Measurements from ENCODE around the gene TMEM94.
A peak's percentile ranks its signal among the peaks of the same experiment; 100 is the strongest.

TMEM94 gene

DNA sequence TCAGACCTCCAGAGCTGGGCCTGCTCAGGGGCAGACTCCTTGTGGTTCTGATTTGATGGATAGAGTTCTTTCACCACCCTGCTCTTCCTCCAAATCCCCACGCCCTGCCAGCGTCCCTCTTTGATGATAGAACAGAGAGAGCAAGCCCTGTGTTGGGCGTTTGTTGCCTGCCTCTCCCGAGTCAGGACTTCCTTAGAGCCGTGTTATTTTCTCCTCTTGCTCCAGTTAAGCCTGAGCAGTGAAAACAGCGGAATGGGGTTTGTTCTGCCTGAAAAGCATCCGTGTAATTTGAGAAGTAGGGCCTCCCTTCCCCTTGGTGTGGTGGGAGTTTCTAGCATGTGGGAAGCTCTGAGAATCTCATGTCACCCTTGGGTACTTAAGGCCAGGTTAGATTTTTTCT lies 22.1 kb downstream of the TMEM94 start:
- DNase-seq, result no peak

DNA sequence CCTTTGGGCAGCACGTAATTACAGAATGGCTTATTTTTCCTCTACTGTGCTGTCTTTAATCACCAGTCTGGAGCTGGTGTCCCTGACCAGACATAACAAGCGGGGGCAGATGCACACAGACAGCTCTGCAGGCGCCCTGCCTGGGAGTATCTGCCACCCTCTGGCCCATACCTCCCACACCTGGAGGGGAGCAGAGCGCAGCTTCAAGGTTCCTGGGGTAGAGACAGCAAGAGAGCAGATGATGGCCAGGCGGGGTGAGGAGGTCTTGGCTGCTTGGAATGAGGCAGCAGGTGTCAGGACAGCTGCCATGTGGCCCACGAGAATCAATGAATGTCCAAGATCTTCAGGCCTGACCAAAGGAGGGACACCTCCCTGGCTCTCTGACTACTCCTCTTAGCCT lies 23.8 kb downstream of the TMEM94 start:
- no peak for DNase-seq

DNA sequence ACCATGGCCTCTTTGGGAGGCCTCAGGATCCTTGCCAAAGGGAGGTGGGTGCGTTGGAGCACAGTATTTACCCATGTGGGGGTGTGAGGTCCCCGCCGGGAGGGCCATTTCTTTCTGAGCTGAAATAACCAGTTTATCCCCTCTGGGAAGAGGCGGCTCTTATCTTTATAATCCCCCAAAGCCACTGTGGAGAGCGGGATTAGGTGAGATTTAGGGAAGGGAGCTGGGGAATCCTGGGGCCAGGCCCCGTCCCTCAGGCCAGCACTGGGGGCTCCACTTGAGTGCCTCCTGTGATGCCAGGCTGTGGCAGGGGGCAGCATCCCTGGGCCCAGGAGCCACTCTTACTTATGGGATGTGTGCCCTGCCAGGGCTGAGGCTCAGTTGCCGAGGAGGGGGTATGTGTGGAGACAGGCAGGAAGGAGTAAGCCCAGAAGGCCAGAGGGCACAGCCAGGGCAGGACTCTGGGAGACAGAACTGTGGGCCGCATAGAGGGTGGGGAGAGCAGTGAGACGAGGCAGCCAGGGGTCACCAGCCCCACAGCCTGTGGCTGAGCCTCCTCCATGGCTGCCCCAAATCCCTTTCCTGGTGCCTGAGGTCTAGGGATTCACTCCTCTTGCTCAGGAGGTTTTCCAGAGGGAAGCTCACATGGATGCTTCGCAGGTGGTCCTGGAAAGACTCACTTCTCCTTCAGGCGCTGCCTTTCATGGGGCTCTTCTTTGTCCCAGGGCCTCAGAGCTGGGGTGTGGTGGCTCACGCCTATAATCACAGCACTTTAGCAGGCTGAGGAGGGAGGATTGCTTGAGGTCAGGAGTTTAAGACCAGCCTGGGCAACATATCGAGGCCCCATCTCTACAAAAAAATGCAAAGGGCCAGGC lies 25.0 kb downstream of the TMEM94 start:
- DNase-seq, result no peak

DNA sequence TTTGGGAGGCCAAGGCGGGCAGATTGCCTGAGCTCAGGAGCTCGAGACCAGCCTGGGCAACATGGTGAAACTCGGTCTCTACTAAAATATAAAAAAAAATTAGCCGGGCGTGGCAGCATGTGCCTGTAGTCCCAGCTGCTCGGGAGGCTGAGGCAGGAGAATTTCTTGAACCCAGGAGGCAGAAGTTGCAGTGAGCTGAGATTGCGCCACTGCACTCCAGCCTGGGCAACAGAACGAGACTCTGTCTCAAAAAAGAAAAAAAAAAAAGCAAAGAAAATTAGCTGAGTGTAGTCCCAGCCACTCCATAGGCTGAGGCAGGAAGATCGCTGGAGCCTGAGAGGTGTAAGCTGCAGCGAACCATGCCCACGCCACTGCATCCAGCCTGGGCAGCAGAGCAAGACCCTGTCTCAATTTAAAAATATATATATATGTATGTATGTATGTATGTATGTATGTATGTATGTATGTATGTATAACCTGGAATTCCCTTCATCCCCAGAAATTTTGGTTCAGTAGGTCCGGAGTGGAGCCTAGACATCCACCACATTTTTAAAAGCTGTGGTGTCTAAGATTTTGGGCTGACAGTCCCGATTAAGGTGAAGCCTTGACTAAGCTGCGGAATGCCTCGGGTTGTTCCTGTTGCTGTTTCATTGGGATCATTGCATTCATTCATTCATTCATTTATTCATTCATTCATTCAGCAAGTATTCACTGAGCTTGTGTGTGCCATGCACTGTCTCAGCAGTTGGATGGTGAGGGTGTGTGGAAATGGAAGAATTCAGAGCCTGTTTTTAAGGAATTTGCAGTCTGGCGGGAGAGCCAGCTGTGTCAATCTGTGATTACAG lies 25.9 kb downstream of the TMEM94 start:
- DNase-seq, result no peak

DNA sequence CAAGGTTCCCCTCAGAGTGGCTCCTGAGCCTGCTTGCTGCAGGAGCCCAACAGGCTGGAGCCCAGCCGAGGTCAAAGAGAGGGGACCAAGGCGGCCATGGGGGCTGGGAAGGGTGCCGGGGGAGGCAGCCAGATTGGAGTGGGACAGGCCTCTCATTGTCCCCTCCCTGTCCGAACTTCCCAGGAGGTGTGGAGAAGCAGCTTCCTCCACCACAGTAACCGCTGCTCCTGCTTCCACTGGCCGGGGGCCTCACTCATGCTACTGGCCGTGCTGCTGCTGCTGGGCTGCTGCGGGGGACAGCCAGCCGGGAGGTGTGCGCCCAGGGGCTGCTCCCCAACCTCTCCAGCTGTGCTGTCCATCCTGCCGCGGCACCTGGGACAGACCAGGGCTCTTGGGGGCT lies 29.3 kb downstream of the TMEM94 start:
- DNase-seq, result no peak

DNA sequence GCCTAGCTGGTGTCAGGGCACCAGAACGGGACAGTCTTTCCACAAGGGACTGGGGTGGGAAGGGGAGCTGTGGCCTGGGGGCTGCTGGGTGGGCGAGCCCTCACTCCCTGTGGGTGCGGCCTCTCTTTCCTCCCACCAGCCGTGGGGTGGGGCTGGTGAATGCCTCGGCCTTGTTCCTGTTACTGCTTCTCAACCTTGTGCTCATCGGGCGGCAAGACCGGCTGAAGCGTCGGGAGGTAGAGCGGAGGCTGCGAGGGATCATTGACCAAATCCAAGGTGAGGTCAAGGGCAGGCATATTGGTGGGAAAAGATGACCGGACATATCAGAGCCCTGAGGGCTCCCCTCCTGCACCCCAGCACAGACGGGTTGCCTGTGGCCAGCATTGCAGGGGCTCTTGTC lies 29.7 kb downstream of the TMEM94 start:
- no peak for DNase-seq

DNA sequence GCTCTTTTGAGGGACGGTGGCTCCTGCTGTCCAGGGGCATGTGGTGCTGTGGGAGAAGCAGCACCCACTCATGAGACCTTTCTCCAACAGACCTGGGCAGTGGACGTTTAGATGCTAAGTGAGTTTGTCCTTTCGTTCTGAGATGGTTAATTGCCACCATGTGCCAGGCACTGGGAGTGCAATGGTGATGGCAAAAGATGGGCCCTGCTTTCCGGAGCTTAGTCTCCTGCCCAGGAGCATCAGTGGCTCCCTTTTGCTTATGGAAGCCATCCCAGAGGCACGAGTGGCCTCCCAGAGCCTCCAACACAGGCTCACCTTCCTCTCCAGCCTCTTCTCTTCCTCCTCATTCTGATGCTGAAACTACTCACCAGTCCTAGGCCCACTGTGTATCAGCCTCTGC lies 30.5 kb downstream of the TMEM94 start:
- DNase-seq, result no peak

DNA sequence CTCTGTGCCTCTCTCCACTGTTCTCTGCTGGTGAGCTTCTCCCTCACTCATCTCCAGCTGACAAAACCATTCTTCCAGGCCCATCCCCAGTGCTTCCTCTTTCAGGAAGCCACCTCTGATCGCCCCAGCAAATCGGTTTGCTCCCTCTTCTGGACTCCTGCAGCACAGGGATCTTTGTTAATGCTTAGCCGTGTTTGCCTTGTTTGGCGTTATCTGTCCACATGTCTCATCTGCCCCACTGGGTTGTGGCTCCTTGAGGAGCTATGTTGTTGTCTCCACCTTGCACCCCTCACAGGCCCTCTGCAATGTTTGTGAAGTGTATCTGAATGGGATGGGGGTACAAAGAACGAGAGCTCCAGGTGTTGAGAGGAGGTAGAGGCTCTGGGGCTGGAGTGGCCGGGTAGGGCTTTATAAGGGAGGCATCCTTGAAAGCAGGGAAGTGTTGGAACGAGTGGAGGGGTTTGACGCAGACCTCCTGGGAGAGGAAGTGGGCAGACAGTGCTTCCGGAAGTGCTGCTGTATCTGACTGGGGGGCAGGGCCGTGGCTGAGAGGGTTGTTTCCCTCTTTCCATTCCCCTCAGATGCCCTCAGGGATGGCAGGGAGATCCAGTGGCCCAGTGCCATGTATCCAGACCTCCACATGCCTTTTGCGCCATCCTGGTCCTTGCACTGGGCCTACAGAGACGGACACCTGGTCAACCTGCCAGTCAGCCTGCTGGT lies 31.1 kb downstream of the TMEM94 start:
- DNase-seq, result peak; percentile 49 to 53

DNA sequence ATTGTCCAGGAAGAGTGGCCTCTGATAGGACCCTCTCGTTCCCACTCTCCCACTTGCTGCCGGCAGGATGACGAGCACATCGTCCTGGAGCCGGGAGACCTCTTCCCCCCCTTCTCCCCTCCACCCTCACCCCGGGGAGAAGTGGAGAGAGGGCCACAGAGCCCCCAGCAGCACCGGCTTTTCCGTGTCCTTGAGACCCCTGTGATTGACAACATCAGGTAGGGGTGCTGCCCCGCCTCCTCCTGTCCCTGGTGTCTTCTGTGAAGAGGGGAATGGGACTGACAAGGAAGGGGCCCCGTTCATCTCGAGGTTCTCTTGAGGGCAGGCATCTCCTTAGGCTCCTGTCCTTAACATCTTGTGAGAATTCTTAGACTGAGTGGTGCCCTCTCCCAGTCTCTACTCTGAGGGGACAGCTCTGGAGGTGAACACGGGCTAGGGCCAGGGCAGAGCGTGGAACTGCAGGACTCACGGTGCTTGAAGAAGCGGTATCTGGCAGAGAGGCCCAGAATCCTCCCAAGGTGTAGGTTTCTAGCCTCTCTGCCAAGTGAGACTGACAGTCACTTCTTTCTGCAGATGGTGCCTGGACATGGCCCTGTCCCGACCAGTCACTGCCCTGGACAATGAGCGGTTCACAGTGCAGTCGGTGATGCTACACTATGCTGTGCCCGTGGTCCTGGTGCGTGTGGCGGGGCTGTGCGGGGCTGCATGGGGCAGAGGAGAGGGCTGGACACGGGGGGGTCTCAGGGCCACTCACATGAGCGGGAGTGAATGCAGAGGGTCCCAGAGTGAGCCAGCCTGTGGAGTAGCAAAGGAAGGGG lies 32.5 kb downstream of the TMEM94 start:
- DNase-seq, result no peak

DNA sequence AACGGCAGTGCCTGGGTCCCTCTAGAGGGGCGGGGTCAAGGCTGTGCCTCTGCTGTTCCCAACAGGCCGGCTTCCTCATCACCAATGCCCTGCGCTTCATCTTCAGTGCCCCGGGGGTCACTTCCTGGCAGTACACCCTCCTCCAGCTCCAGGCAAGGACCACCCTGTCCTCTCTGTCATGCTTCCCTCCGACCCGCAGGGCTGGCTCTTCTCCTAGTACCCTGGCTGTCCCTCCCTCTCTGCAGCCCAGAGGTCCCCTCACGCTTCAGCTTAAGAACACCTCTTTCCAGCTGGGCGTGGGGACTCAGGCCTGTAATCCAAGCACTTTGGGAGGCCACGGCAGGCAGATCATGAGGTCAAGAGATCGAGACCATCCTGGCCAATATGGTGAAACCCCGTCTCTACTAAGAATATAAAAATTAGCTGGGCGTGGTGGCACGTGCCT lies 33.1 kb downstream of the TMEM94 start:
- DNase-seq, result no peak

DNA sequence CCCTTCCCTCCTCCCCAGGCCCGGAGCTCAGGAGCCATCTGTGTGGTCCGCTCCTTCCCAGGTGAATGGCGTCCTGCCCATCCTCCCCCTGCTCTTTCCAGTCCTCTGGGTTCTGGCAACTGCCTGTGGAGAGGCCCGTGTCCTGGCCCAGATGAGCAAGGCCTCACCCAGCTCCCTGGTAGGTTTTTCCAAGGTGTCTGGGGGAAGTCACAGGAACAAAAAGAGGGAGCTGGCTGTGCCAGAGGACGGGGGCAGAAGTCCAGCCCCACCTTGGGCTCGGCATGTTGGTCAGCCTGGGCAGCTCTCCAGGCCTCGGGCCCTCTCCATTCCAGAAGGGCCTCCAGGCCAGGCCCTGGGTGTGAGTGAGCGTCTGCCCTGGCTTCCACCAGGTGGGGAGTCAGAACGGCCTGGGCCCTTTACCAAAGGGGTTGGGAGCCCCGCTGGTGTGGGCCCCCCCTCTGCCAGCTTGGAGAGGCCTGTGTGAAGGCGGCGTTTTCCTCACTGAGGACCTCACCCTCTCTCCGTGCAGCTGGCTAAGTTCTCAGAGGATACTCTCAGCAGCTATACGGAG lies 33.8 kb downstream of the TMEM94 start:
- no peak for DNase-seq

DNA sequence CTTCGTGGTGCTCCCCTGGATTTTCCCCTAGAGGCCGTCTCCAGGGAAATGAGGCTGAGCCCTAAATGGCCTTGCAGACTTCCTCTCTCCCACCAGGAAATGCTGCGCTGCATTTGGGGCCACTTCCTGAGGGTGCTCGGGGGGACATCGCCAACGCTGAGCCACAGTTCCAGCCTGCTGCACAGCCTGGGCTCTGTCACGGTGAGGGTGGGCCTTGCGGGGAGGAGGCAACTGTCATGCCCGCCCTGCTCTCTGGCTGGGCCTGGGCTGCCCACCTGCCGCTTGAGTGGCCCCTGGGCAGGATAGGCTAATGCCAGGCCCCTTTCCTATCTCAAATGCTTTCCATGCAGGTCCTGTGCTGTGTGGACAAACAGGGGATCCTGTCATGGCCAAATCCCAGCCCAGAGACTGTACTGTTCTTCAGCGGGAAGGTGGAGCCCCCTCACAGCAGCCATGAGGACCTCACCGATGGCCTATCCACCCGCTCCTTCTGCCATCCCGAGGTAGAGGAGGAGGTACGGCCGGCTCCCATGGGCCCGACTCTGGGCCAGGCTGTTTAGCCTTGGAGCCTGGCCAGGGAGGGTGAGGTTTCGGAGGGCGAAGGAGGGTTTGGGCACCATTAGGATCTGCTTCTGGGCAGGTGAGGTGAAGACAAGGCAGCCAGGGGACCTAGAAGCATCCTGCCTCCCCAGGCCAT lies 34.7 kb downstream of the TMEM94 start:
- no peak for DNase-seq

DNA sequence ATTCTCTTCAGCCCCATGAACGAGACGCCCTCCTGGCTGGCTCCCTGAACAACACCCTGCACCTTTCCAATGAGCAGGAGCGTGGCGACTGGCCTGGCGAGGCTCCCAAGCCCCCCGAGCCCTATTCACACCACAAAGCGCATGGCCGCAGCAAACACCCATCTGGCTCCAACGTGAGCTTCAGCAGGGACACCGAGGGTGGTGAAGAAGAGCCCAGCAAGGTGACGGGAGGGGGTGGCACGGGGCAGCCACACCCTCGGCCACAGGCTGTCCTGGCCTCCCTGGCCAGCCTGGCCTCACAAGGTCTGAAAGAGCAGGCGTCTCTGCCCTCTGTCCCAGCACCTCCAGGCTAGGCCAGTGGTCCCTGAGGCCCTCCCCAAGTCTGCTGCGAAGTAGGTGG lies 35.2 kb downstream of the TMEM94 start:
- DNase-seq, result no peak

DNA sequence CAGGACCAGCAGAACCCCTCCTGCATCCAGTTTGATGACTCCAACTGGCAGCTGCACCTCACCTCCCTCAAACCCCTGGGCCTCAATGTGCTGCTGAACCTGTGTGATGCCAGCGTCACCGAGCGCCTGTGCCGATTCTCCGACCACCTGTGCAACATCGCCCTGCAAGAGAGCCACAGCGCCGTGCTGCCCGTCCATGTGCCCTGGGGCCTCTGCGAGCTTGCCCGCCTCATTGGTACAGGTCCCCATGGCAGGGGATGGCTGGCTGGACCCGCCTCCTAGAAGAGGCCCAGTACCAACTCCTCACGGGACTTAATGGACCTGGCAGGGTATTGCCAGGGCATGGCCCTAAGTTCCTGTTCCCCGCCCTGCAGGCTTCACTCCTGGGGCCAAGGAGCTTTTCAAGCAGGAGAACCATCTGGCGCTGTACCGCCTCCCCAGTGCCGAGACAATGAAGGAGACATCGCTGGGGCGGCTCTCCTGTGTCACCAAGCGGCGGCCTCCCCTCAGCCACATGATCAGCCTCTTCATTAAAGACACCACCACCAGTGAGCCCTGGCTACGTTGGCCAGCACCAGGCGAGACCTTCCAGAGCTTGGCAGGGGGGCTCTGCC lies 36.2 kb downstream of the TMEM94 start:
- DNase-seq, result no peak

DNA sequence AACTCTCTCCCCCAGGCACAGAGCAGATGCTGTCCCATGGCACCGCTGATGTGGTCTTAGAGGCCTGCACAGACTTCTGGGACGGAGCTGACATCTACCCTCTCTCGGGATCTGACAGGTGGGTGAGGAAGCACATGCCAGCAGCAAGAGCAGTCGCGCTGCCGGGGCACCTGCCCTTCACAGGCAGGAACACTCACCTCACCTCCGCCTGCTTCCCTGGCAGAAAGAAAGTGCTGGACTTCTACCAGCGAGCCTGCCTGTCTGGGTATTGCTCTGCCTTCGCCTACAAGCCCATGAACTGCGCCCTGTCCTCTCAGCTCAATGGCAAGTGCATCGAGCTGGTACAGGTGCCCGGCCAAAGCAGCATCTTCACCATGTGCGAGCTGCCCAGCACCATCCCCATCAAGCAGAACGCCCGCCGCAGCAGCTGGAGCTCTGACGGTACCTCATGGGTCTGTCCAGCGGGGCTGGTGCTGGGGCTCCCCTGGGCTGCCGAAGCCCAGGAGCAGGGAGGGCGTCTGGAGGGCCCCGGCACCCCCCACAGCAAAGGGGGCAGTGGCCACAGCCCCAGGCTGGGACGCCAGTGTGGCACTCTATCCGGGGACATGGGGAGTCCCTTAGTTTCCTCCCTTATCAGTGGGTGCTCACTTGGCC lies 37.2 kb downstream of the TMEM94 start:
- no peak for DNase-seq

DNA sequence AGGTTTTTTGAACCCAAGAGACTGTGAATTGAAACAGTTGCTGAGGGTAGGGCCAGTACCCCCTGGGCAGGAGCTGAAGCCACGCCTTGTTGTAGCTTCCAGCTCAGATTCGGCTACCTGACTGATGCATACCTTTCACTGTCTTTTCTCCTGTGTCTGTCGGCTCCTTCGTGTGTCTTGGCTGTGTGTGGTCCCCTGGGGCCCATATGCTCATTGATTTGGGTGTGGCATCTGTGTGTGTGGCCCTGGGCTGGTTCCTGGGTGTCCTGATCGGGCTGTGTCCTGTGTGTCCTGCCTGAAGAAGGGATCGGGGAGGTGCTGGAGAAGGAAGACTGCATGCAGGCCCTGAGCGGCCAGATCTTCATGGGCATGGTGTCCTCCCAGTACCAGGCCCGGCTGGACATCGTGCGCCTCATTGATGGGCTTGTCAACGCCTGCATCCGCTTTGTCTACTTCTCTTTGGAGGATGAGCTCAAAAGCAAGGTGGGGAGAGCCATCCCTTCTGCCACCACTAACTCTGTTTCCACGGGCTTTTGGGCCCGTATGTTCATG lies 38.0 kb downstream of the TMEM94 start:
- no peak for DNase-seq

DNA sequence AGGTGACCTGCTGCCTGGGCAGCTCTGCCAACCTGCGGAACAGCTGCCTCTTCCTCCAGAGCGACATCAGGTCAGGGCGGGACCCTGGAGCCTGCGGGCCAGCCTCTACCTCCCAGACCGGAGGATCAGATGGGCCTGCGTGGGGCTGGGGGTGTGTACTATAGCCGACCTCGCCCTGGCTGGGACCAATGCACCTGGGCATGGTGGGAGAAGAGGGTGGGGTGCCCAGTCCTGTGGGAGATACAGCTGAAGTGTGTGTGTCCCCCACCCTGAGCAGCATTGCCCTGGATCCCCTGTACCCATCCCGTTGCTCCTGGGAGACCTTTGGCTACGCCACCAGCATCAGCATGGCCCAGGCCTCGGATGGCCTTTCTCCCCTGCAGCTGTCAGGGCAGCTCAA lies 39.6 kb downstream of the TMEM94 start:
- DNase-seq, result no peak

DNA sequence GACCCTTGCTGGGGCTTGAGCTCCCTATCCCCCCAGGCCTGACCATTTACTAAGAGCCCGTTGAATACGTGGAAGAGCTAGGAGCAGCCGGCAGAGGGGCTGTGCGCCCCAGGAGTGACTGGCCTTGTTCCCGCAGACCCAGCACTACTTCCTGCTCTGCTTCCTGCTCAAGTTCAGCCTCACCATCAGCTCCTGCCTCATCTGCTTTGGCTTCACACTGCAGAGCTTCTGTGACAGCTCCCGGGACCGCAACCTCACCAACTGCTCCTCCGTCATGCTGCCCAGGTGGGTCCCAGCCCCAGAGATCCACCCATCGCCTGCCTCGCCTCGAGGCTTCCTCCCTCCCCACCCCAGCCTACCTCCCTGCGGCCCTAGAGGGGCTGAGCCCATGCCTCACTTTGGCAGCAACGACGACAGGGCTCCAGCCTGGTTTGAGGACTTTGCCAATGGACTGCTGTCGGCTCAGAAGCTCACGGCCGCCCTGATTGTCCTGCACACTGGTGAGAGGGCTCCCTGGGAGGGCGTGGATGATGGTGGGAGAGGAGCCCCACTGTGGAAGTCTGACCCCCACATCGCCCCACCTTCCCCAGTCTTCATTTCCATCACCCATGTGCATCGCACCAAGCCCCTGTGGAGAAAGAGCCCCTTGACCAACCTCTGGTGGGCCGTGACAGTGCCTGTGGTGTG lies 41.7 kb downstream of the TMEM94 start:
- DNase-seq, result no peak

DNA sequence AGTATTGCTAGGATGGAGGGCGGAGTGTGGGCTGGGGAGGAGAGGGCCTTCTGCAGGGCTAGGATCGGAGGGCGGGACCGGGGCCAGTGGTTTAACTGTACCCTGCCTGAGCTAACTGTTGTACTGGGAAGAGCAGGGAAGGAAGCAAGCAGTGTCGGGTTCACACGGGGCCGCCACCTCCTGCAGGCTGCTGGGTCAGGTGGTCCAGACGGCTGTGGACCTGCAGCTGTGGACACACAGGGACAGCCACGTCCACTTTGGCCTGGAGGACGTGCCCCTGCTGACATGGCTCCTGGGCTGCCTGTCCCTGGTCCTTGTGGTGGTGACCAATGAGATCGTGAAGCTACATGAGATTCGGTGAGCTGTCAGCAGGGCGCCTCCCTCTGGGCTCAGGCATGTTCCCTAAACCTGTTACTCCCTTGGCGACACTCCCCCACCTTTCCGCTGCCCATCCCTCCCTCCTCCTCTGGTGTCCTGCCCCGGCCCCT lies 42.3 kb downstream of the TMEM94 start:
- no peak for DNase-seq

Measured in CD4-positive, alpha-beta T cell treated with Interferon alpha-2 for 1 hour (primary cell).